ENCODE data around the gene RIMBP2.

GRCh38 chr12:130350715-130351114, 365.4 kb downstream of the RIMBP2 start:
- TF ChIP-seq CTCF (conservative IDR thresholded peaks at IDR 0.05; ENCODE audit: low read depth in 2 of 2) (no peak), EZH2 (IDR thresholded peaks at IDR 0.05; ENCODE audit: low read depth, unreplicated experiment) (no peak), POLR2AphosphoS5 (IDR thresholded peaks at IDR 0.05; ENCODE audit: low read depth) (no peak), JUNB (IDR thresholded peaks at IDR 0.05; ENCODE audit: unreplicated experiment) (no peak), REST (IDR thresholded peaks at IDR 0.05; ENCODE audit: unreplicated experiment) (no peak), STAT1 (IDR thresholded peaks at IDR 0.05; ENCODE audit: unreplicated experiment) (no peak), EZH2phosphoT487 (IDR thresholded peaks at IDR 0.05; ENCODE audit: unreplicated experiment) (no peak)
